SK-N-SH (cell line): ENCODE data around the gene KAT6B. TPM values are rescaled to one million over a fixed set of nuclear protein-coding genes. Genes with fewer than 3 reads are reported as not detected.

Experiments used
- CTCF ChIA-PET: fragments of 300-600, 350-600 bp; formaldehyde crosslinking; extraction: SDS; loops from one replicate; lab custom pipeline; 2021; lab: Yijun Ruan, JAX
- POLR2A ChIA-PET: fragments of 350-600 bp; sonication (Branson Sonifier 250); formaldehyde crosslinking; extraction: SDS; loops from one replicate; lab custom pipeline; 2020; ENCODE audit warnings: antibody characterized with exemption, inconsistent platforms; lab: Yijun Ruan, JAX
- DNase-seq: peaks from one replicate; pipeline ENCODE4 v3.0.0; 2012
- H2AFZ ChIP-seq: fragments of 200-600 bp; sonication (generic); 2 replicates; pipeline ENCODE4 v1.8.1; 2016; ENCODE audit warnings: antibody characterized with exemption, mild to moderate bottlenecking, low read depth
- H3F3A ChIP-seq: fragments of 200-600 bp; sonication (generic); replicated peaks from 2 replicates; pipeline ENCODE3; 2016; ENCODE audit warnings: antibody characterized with exemption, mild to moderate bottlenecking; ENCODE audit not compliant: insufficient read depth
- H3K27ac ChIP-seq, 2 experiments: fragments of 200-500 bp in 1 of 2; fragments of 200-600 bp in 1 of 2; sonication (Bioruptor generic) in 1 of 2; sonication (generic), shearing (Covaris generic) in 1 of 2; 2 replicates each; pipeline versions ENCODE4 v1.5.1 to v1.6.1; 2014 to 2016; ENCODE audit warnings: low read depth in 2 of 2, inconsistent platforms in 1 of 2, low read length in 1 of 2, mild to moderate bottlenecking in 1 of 2, mixed read lengths in 1 of 2
- H3K27me3 ChIP-seq: fragments of 200-600 bp; sonication (generic), shearing (Covaris generic); 2 replicates; pipeline ENCODE4 v1.6.1; 2016; ENCODE audit warnings: mixed run types; ENCODE audit not compliant: insufficient read depth
- H3K36me3 ChIP-seq, 2 experiments: fragments of 200-500 bp in 1 of 2; fragments of 200-600 bp in 1 of 2; sonication (Bioruptor generic) in 1 of 2; sonication (generic) in 1 of 2; replicated peaks in 1 of 2; 2 replicates each; pipeline versions ENCODE3 to v1.5.1; 2014 to 2016; ENCODE audit warnings: low read length in 1 of 2, mild to moderate bottlenecking in 1 of 2; ENCODE audit not compliant: insufficient read depth in 2 of 2, control insufficient read depth in 1 of 2
- H3K4me1 ChIP-seq, 2 experiments: fragments of 200-500 bp in 1 of 2; fragments of 200-600 bp in 1 of 2; sonication (Bioruptor generic) in 1 of 2; sonication (generic), shearing (Covaris generic) in 1 of 2; 2 replicates each; pipeline versions ENCODE4 v1.5.1 to v1.6.1; 2014 to 2016; ENCODE audit warnings: low read depth in 1 of 2, low read length in 1 of 2, mixed run types in 1 of 2; ENCODE audit not compliant: insufficient read depth in 2 of 2, control insufficient read depth in 1 of 2
- H3K4me2 ChIP-seq: fragments of 200-600 bp; sonication (generic), shearing (Covaris generic); 2 replicates; pipeline ENCODE4 v1.6.1; 2017; ENCODE audit warnings: mixed run types
- H3K4me3 ChIP-seq, 2 experiments: fragments of 200-500 bp in 1 of 2; fragments of 200-600 bp in 1 of 2; sonication (Bioruptor generic) in 1 of 2; sonication (generic), shearing (Covaris generic) in 1 of 2; 2 replicates each; pipeline versions ENCODE4 v1.5.1 to v1.8.1; 2014 to 2016; ENCODE audit warnings: low read depth in 2 of 2, inconsistent platforms in 1 of 2, low read length in 1 of 2, mild to moderate bottlenecking in 1 of 2, mixed read lengths in 1 of 2, moderate library complexity in 1 of 2
- H3K79me2 ChIP-seq: fragments of 200-600 bp; sonication (generic); 2 replicates; pipeline ENCODE4 v1.8.1; 2017; ENCODE audit warnings: mild to moderate bottlenecking; ENCODE audit not compliant: insufficient read depth
- H3K9ac ChIP-seq: fragments of 200-600 bp; sonication (generic); 2 replicates; pipeline ENCODE4 v1.6.1; 2017; ENCODE audit warnings: mixed run types
- H3K9me2 ChIP-seq: fragments of 200-600 bp; sonication (generic); 2 replicates; pipeline ENCODE4 v1.6.1; 2017; ENCODE audit warnings: mixed run types
- H3K9me3 ChIP-seq: fragments of 200-600 bp; sonication (generic); 2 replicates; pipeline ENCODE4 v1.6.1; 2017; ENCODE audit warnings: mixed run types, mild to moderate bottlenecking, moderate library complexity
- H4K20me1 ChIP-seq: fragments of 200-600 bp; sonication (generic); 2 replicates; pipeline ENCODE4 v1.6.1; 2017; ENCODE audit warnings: mild to moderate bottlenecking, mixed run types; ENCODE audit not compliant: insufficient read depth
- RXRA ChIP-seq: IDR thresholded peaks from 2 replicates; pipeline ENCODE4 v1.4.0; 2012; ENCODE audit warnings: low read depth, mild to moderate bottlenecking, borderline replicate concordance
- SIN3A ChIP-seq: IDR thresholded peaks from 2 replicates; pipeline ENCODE4 v1.6.1; 2012; ENCODE audit warnings: low read depth, mild to moderate bottlenecking, low read length, moderate library complexity, borderline replicate concordance
- ZBTB33 ChIP-seq: IDR thresholded peaks from 2 replicates; pipeline ENCODE4 v1.4.0; 2012; ENCODE audit warnings: low read depth, borderline replicate concordance
- WGBS: methylation state at CpG from one replicate; pipeline ENCODE4 v1.1.6; 2017; ENCODE audit warnings: low lambda C conversion rate; 5-methylcytosine and 5-hydroxymethylcytosine counted together
- polyA plus RNA-seq, 3 experiments: library from polyadenylated mRNA; depleted of rRNA; stranded (reverse); fragments of >200 nt; gene quantifications; 2 replicates each; pipeline ENCODE4 v1.2.3, GENCODE V29; 2012
- TF ChIP-seq, protein P1 (sequence below): fragments of 150-350 bp; IDR thresholded peaks from 2 replicates; pipeline ENCODE4 v1.6.1; 2017; ENCODE audit warnings: antibody characterized with exemption, low read length, low read depth, borderline replicate concordance

Gene KAT6B
- polyA plus RNA-seq, 1 of the 3 experiments (the other 2 are of a cell fraction) = 4.3 TPM

- no peaks in the 10 kb centered on the region for H3K9me2 ChIP-seq
- H3K27me3 ChIP-seq = no peaks in the 10 kb centered on the region
- ChIA-PET POLR2A (no interaction called here), CTCF (no interaction called here)
- no peak overlapping the region for H3K9ac ChIP-seq
- H4K20me1 ChIP-seq = no peaks in the 10 kb centered on the region
- TF ChIP-seq SIN3A = no peak
- no peak for TF ChIP-seq RXRA
- no peaks in the 10 kb centered on the region for H3F3A ChIP-seq
- H3K4me2 ChIP-seq = no peak overlapping the region
- H2AFZ ChIP-seq = no peak overlapping the region
- H3K4me1 ChIP-seq = no peaks in the 10 kb centered on the region
- H3K9me3 ChIP-seq = peaks cover 7% of the 10 kb centered on the region
- no peak for DNase-seq
- H3K27ac ChIP-seq = no peak overlapping the region
- no peak overlapping the region for H3K4me3 ChIP-seq
- no peaks in the 10 kb centered on the region for H3K79me2 ChIP-seq
- no peaks in the 10 kb centered on the region for H3K36me3 ChIP-seq
Observed at GRCh38 chr10:74814797-74815196, 11.6 kb upstream of the KAT6B start.

DNA sequence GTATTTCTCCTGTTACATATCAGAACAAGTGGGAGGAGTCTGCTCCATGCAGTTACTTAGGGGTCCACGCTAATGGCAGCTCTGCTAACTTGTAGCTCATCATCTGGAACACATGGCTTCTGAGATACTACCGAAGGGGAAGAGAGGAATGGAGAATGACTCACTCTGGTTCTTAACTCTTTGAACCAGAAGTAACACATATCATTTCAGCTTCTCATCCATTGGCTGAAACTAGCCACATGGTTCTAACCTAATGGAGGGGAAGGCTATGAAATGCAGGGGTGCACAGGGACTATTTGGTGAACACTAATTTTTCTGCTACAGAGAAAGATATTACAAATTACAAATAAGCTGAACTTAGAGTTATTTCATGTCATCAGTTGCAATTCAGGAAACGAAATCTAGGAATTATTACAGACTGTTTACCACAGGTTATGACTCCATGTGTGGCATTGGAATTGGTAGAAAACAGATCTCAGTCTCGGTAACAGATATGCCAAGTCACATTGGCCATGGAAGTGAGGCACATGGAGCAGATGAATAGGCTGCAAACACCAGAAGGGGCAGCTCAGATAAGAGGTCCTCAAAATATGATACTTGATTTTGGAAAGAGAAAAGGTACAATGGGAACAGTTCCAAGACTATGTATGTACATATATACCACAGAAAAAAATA, 9.4 kb upstream of the KAT6B start:
- no peak overlapping the region for H3K9ac ChIP-seq
- WGBS = 52% methylated on average over 4 of the region's 4 CpGs
- CTCF ChIA-PET = no interaction called here

More for the DNA sequence above, 9.4 kb upstream of the KAT6B start:
- peaks cover 6% of the 10 kb centered on the region for H3F3A ChIP-seq
- H3K4me3 ChIP-seq = no peak overlapping the region
- no peaks in the 10 kb centered on the region for H3K27me3 ChIP-seq
- H3K36me3 ChIP-seq = no peaks in the 10 kb centered on the region
- no peaks in the 10 kb centered on the region for H4K20me1 ChIP-seq
- peaks cover 7% of the 10 kb centered on the region for H3K9me3 ChIP-seq
- peak; percentile 37 for DNase-seq
- H3K4me2 ChIP-seq = no peak overlapping the region
- H3K4me1 ChIP-seq = peaks cover 6 to 8% of the 10 kb centered on the region in 2 experiments; a peak in 2 of 4 replicates
- H3K9me2 ChIP-seq = no peaks in the 10 kb centered on the region
- POLR2A ChIA-PET = no interaction called here
- TF ChIP-seq ZBTB33 (no peak), RXRA (no peak)
- TF ChIP-seq, protein P1, sequence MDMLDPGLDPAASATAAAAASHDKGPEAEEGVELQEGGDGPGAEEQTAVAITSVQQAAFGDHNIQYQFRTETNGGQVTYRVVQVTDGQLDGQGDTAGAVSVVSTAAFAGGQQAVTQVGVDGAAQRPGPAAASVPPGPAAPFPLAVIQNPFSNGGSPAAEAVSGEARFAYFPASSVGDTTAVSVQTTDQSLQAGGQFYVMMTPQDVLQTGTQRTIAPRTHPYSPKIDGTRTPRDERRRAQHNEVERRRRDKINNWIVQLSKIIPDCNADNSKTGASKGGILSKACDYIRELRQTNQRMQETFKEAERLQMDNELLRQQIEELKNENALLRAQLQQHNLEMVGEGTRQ = no peak
- H2AFZ ChIP-seq = no peak overlapping the region
- H3K79me2 ChIP-seq = no peaks in the 10 kb centered on the region
- H3K27ac ChIP-seq = no peak overlapping the region
